Neutrophil (primary cell): ENCODE results near the gene TMEM39A.

Experiments
- H3K27ac ChIP-seq: fragments of 200-600 bp; sonication (generic); 2 replicates; pipeline ENCODE4 v1.5.1; 2016; ENCODE audit warnings: mild to moderate bottlenecking, moderate library complexity
- H3K27me3 ChIP-seq: fragments of 200-600 bp; sonication (generic); 2 replicates; pipeline ENCODE4 v1.6.0; 2016; ENCODE audit warnings: mild to moderate bottlenecking
- H3K36me3 ChIP-seq: fragments of 200-600 bp; sonication (generic); 2 replicates; pipeline ENCODE4 v1.5.1; 2017
- H3K4me1 ChIP-seq, 2 experiments: fragments of 200-600 bp in 1 of 2; sonication (generic) in 1 of 2; 1 replicate in 1 of 2; 2 replicates in 1 of 2; pipeline versions ENCODE4 v1.5.1 to v1.6.1; 2013 to 2016; ENCODE audit warnings: low read depth in 1 of 2, low read length in 1 of 2, mild to moderate bottlenecking in 1 of 2, moderate library complexity in 1 of 2; ENCODE audit not compliant: control insufficient read depth in 1 of 2, insufficient read depth in 1 of 2
- H3K4me3 ChIP-seq, 2 experiments: fragments of 200-600 bp in 1 of 2; sonication (generic) in 1 of 2; 1 replicate in 1 of 2; 2 replicates in 1 of 2; pipeline ENCODE4 v1.5.1; 2013 to 2016; ENCODE audit warnings: low read depth in 1 of 2, low read length in 1 of 2, mild to moderate bottlenecking in 1 of 2, moderate library complexity in 1 of 2
- H3K9me3 ChIP-seq: fragments of 200-600 bp; sonication (generic); 2 replicates; pipeline ENCODE4 v1.5.1; 2016
- TF ChIP-seq, protein P1 (sequence below): fragments of 200-600 bp; sonication (generic); IDR thresholded peaks from 2 replicates; pipeline ENCODE4 v1.5.1; 2016; ENCODE audit warnings: antibody characterized with exemption

The TMEM39A gene

DNA sequence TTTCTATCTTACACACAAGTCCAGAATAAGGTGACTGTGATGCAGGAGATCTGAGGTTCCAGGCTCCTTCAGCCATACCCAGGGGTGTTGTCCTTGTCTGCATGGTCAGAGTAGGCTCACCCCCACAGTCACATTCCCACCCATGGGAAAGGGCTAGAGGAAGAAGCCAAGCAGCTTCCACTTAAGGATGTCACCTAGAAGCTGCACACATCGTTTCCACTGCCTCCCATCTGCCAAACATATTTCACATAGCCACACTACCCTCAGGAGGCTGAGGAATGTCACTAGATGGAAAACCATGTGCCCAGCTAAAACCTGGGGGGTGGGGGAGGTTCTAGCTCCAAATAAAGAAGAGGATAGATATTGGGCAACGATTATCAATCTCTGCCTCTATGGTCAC, 58.1 kb downstream of the TMEM39A start:
- H3K4me3 ChIP-seq: no peak overlapping the region
- H3K27ac ChIP-seq: no peak overlapping the region
- no peaks in the 10 kb centered on the region for H3K9me3 ChIP-seq
- TF ChIP-seq, protein P1, sequence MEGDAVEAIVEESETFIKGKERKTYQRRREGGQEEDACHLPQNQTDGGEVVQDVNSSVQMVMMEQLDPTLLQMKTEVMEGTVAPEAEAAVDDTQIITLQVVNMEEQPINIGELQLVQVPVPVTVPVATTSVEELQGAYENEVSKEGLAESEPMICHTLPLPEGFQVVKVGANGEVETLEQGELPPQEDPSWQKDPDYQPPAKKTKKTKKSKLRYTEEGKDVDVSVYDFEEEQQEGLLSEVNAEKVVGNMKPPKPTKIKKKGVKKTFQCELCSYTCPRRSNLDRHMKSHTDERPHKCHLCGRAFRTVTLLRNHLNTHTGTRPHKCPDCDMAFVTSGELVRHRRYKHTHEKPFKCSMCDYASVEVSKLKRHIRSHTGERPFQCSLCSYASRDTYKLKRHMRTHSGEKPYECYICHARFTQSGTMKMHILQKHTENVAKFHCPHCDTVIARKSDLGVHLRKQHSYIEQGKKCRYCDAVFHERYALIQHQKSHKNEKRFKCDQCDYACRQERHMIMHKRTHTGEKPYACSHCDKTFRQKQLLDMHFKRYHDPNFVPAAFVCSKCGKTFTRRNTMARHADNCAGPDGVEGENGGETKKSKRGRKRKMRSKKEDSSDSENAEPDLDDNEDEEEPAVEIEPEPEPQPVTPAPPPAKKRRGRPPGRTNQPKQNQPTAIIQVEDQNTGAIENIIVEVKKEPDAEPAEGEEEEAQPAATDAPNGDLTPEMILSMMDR: no peak
- H3K36me3 ChIP-seq: no peaks in the 10 kb centered on the region
- no peaks in the 10 kb centered on the region for H3K4me1 ChIP-seq
- H3K27me3 ChIP-seq: no peaks in the 10 kb centered on the region

DNA sequence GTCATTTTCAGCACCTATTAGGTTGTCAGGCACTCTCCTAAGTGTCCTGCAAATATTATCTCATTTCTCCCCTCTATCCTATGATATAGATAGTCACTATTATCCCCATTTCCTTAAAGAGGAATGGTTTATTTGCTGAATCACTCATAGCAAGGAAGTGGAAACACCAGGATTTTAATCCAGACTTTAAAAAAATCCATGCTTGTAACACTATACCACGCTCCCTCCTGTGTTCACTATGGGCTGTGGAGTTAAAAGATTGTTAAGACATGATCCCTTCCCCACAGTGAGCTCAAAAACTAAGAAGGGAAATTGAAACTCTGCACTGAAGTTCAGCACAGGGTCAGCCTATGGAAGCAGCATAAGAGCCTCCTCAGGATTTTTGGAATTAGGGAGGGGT, 60.2 kb downstream of the TMEM39A start:
- TF ChIP-seq, protein P1: no peak
- Histone ChIP-seq H3K9me3 (no peaks in the 10 kb centered on the region), H3K4me1 (no peaks in the 10 kb centered on the region), H3K27me3 (no peaks in the 10 kb centered on the region), H3K4me3 (no peak overlapping the region), H3K27ac (no peak overlapping the region), H3K36me3 (no peaks in the 10 kb centered on the region)

DNA sequence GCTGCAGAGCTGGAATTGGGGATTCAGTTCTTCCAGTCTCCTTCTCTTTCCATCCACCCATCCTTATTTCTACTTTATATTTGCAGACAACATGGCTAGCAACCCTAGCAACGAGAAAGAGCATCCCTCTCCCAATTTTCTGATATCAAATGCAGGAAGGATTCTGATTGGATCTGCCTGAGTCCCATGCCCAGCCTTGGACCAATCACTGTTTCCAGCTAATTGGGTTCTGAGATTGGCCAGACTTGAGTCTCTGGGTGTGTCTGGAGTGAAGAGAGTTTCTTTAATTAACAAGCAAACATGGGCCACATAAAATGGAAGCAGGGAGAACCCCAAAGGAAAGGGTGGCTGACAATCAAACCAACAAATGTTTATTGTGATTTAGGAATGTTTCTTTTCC, 60.6 kb downstream of the TMEM39A start:
- Histone ChIP-seq H3K9me3 (no peaks in the 10 kb centered on the region), H3K4me1 (no peaks in the 10 kb centered on the region), H3K27ac (no peak overlapping the region), H3K36me3 (no peaks in the 10 kb centered on the region), H3K27me3 (no peaks in the 10 kb centered on the region), H3K4me3 (no peak overlapping the region)
- TF ChIP-seq, protein P1: no peak

DNA sequence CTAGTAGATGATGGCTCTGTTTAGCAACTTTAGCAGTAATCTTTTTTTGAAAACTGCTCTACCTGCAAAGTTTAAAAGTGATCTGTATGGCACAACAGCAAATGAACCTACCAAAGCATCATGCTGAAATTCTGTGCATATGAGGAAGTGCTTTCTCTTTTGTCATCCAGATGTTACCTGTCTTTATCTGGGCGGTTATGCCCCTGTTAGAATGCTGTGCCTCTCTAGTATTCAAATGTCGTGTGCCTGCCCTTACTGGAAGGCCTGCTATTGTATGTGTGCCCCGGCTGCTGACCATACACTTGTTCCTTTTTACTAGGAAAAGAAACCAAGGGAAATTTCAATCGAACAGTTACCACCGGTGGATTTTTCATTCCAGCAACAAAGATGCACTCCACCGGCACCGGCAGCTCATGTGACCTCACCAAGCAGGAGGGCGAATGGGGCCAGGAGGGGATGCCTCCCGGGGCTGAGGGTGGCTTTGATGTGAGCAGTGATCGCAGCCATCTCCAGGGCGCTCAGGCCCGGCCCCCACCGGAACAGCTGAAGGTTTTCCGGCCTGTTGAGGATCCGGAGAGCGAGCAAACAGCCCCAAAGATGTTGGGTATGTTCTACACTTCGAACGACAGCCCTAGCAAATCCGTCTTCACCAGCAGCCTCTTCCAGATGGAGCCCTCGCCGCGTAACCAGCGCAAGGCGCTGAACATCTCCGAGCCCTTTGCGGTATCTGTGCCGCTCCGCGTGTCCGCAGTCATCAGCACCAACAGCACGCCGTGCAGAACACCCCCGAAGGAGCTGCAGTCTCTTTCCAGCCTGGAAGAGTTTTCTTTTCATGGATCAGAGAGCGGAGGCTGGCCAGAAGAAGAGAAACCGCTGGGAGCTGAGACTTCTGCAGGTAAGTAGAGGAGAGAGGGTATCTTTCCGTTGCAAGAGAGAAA, 61.6 kb downstream of the TMEM39A start:
- TF ChIP-seq, protein P1: no peak
- Histone ChIP-seq H3K9me3 (no peaks in the 10 kb centered on the region), H3K4me1 (no peaks in the 10 kb centered on the region), H3K27me3 (no peaks in the 10 kb centered on the region), H3K27ac (no peak overlapping the region), H3K4me3 (no peak overlapping the region), H3K36me3 (no peaks in the 10 kb centered on the region)

DNA sequence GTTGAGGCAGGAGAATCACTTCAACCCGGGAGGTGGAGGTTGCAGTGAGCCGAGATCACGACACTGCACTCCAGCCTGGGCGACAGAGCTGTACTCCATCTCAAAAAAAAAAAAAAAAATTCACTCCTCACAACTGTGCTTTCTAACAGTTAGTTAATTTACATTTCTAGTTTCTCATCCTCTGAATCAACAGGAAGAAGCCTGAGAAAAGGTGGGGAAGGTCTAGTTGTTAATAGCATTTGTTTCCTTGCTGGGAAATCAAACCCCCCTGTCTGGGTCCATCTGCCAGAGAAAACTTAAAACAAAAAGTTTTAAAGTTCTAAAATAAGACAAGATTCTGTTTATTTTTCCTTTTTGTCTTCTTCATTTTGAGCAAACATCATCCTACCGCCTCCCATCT, 62.3 kb downstream of the TMEM39A start:
- H3K4me3 ChIP-seq: no peak overlapping the region
- H3K36me3 ChIP-seq: no peaks in the 10 kb centered on the region
- TF ChIP-seq, protein P1: no peak
- H3K4me1 ChIP-seq: no peaks in the 10 kb centered on the region
- no peaks in the 10 kb centered on the region for H3K27me3 ChIP-seq
- no peak overlapping the region for H3K27ac ChIP-seq
- no peaks in the 10 kb centered on the region for H3K9me3 ChIP-seq
